OCI-LY7 (cell line): ENCODE data around the gene PSMB10.

ENCODE experiments used
- CTCF ChIP-seq: fragments of 200-600 bp; sonication (generic); conservative IDR thresholded peaks from 2 replicates; pipeline ENCODE4 v1.5.1; 2014; ENCODE audit warnings: mild to moderate bottlenecking, antibody characterized with exemption, low read length, moderate library complexity, mixed read lengths
- EZH2phosphoT487 ChIP-seq: fragments of 200-600 bp; sonication (generic); IDR thresholded peaks from 2 replicates; pipeline ENCODE4 v1.6.1; 2018; ENCODE audit warnings: low read depth, borderline replicate concordance, mild to moderate bottlenecking, mixed run types, antibody characterized with exemption, low read length, moderate library complexity, mixed read lengths

GRCh38 chr16:67975321-67976105, 38.9 kb upstream of the PSMB10 start:
- TF ChIP-seq EZH2phosphoT487 (no peak), CTCF (no peak)
